KBM-7 (cell line): ENCODE results near the gene SNX3.

Experiments
- DNase-seq: peaks from one replicate; pipeline ENCODE4 v3.0.0-alpha.2; 2015
- in situ Hi-C: fragments of 300-500 bp; cut with MboI; formaldehyde crosslinking; loops from 2 replicates; pipeline ENCODE4 v1.14.3; 2020; ENCODE audit warnings: low sequenced_read_pairs, low pct_unique_long_range_greater_than_20kb, mixed read lengths

Gene SNX3

GRCh38 chr6:108163644-108164542 lies 96.9 kb downstream of the SNX3 start:
- in situ Hi-C loops, result no loop called here
- DNase-seq, result no peak

- in situ Hi-C loops, result no loop called here
- no peak for DNase-seq
These were observed 97.6 kb downstream of the SNX3 start for GRCh38 chr6:108163267-108163643.

- in situ Hi-C loops, result no loop called here
These were observed 99.0 kb downstream of the SNX3 start for GRCh38 chr6:108161724-108162282.

More at GRCh38 chr6:108161724-108162282, 99.0 kb downstream of the SNX3 start:
- DNase-seq, result no peak
